ENCODE results near the gene TRIP13.
"Not testable (repeated sequence)": the region's sequence is repeated elsewhere in the genome, so short reads cannot be mapped to it uniquely, and the experiment has no call there.

The TRIP13 gene

DNA sequence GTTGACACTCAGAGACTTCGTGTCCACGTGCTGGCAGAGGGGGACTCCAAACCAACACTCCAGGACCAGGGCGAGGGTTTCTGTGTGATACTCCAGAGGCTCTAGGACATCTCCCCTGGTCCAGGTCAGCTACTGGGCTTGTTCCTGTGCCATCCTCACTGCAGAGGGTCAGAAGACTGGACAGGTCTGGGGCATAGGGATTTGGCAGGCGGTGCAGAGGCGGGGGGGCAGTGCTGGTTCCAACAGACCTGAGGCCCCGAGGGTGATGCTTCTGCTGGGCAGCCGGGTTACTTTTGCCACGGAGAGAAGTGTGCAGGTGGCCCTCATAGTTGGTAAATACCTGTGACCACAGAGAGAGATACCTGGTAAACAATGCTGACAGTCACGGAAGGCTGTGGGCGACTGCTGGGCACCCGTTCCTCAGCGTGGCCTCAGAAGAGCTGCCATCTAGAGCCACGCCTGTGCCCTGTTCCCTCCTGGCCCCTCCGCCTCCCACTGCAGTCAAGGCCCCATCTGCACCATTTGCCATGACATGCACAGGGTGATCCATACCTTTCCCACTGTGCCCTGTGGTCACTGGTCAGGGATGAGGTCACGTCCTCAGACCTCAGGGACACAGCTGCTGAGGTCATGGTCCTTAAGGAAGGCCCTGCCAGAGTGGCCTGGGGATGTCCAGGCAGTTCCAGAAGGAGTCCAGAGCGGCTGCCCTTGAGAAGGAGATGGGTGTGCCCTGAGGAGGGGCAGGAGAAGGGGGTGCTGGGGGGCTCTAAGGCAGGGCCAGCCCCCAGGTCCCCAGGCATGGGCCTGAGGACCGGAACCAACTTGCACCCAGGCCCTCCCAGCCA lies 30.0 kb downstream of the TRIP13 start:
- no peak for DNase-seq

DNA sequence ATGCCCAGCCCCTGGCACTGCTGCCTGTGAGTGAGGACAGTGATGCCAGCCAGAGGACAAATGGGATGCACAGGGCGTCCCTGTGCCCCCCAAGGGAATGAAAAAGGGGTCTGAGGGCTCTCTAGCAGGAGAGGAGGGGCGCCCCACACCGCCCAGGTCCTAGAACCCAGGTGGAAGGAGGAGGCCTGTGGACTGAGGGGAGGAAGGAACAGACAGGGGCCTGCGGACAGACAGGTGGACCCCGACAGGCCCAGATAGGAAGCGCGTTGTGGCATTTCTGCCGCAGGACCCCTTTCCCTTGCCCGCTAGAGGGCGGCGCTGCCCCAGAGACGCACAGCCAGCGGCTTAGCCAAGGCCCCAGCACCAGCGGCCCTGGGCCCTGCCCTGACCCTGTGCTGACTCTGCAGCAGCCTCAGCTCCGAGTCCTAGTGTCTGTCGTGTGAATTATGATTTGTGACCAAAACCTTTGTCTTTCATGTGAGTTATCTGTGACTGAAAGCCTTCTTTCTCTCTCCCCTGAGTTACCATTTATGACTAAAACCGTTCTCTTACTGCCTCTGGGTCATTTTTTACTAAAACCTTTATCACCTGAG lies 30.7 kb downstream of the TRIP13 start:
- DNase-seq, result no peak

DNA sequence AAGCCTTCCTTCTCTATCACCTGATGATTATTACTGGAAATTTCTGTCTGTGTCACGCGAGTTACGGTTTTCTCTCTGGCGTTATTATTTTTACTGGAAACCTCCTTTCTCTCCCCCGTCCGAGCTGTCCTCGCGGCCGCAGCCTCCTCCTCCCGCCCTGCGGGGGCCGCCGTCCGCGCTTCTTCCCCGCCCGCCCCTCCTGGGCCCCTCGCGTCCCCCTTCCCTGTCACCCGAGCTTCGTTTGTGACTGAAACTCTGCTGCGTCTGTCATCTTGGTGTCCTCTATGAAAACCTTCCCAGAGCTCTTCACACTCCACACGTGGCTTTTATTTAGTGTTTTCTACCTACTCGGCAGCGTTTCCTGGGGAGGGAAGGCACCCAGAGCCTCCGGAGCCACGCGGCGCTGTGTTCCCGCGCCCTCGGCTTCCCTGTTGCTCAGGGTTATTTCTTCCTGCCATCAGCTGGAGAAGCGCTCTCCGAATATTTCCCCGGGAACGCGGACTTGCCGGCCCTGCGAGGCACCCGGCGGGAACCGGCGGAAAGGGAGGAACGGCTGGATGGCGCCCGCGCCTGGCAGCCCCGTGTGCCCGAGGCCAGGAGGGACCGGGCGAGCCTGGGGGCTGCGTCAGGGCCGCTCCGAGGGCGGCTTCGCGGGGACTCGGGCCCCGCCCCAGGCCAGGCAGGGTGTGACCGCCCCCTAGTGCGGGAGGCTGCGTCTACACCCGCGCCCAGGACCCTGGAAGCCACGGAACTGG lies 33.9 kb downstream of the TRIP13 start:
- DNase-seq, result no peak

DNA sequence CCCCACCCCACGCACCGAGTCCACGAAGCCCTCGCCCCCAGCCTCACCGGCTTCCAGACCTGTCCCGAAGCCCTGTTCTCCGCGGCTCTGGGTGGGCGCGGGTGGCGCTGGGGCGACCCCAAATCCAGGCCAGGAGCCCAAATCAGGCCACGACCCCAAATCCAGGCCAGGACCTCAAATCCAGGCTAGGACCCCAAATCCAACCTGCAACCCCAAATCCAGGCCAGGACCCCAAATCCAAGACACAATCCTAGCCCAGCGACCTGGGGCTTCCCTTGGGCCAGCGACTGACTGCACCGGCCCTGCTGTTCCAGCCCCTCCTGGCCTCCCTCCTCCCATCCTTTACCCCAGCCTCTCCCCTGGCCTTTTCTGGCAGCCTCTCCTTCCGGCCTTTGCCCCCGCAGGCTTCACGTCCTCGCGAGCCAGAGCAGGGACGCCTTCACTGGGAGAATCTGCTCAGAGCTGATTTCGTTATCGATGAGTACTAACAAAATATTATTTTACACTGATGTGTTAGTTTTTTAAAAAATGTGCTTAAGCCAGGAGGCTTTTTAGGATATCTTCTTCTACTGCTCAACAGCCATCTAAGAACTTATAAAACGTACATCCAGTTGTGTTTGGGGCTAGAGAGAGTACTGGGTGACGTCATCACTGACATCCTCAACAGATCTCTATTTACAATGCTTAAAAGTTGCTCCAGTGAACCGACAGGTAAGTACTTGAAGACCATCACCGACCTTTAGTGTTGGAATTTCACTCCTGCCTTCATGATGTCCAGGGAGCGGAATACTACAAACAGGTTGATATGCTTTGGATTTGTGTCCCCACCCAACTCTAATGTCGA lies 34.7 kb downstream of the TRIP13 start:
- DNase-seq, result no peak

DNA sequence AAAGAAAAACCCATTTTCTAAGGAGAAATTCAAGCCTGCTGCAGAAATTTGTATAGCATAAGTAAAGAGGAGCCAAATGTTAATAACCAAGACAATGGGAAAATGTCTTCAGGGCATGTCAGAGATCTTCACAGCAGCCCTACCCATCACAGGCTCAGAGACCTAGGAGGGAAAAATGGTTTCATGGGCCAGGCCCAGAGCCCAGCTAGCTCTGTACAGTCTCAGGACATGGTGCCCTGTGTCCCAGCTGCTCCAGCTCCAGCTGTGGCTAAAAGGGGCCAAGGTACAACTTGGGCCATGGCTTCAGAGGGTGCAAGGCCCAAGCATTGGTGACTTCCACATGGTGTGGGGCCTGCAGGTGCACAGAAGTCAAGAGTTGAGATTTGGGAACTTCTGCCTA lies 36.5 kb downstream of the TRIP13 start:
- not testable (repeated sequence) for DNase-seq

DNA sequence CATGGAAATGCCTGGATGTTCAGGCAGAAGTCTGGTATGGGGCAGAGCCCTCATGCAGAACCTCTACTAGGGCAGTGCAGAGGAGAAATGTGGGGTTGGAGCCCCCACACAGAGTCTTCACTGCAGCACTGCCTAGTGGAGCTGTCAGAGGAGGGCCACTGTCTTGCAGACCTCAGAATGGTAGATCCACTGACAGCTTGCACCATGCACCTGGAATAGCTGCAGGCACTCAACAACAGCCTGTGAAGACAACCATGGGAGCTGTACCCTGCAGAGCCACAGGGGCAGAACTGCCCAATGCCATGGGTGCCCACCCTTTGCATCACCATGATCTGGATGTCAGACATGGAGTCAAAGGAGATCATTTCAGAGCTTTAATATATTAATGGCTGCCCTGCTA lies 36.9 kb downstream of the TRIP13 start:
- DNase-seq, result no peak

DNA sequence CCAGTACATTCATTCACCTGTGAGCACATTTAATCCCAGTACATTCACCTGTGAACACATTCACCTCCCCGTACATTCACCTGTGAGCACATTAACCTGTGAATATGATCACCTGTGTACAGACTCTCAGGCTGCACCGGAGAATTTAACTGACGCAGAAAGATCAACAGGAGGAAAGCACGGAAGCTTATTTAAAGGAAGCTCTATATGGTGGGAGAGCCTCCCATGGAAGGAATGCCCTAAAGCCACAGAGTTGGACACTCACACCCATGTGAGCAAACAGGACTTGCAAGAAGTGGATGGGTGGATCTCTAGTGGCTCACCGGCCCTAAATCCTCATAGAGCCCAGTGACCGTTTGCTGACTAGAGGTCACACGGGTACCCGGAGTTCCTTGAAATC lies 38.2 kb downstream of the TRIP13 start:
- DNase-seq, result no peak

DNA sequence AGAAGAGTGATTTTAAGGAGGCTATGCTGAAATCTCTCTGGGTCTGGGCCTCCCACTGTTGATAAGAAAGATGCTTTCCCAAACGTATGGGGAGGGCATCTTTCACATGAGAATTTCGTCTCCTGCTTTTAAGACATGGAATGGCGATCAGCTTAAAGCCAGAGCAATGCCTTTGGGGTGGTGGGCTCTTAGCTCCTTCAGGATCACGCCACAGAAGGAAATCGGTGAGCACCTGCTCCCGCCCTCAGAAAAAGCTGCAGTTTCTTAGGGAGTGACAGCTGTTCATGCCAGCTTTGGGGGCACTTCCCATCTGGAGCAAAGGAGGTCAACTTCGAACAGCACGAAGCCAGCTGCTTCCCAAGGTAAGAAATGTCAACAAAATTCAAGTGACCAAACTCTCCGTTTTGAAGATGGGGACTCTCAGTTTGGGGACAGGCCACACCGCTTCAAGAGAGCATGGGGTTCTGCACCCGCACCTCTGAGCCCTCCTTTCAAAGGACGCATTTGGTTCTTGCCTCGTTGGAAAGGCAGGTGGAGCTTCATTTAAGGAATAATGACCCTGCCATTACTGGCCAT lies 39.0 kb downstream of the TRIP13 start:
- no peak for DNase-seq

DNA sequence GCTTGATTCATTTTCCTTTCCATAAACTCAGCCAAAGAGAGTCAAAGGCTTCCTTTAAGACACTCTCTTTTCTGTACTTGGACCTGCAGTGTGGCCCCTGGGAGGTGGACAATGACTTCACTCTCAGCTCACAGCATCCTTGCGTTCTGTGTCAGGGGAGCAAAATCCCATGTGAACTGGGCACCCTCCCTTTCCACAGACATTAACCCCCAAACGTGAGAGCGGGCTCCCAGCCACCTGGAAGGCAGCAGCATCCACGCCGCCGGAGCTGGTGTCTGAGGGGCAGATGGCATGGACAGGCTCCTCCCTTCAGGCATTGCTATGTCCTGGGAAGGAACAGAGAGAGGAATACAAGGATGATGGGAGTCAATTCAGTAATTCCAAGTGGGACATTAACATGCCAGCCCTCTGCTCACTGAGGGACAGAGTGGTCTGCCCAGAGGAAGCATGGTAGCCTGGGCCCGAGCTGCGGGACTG lies 39.5 kb downstream of the TRIP13 start:
- DNase-seq, result no peak

DNA sequence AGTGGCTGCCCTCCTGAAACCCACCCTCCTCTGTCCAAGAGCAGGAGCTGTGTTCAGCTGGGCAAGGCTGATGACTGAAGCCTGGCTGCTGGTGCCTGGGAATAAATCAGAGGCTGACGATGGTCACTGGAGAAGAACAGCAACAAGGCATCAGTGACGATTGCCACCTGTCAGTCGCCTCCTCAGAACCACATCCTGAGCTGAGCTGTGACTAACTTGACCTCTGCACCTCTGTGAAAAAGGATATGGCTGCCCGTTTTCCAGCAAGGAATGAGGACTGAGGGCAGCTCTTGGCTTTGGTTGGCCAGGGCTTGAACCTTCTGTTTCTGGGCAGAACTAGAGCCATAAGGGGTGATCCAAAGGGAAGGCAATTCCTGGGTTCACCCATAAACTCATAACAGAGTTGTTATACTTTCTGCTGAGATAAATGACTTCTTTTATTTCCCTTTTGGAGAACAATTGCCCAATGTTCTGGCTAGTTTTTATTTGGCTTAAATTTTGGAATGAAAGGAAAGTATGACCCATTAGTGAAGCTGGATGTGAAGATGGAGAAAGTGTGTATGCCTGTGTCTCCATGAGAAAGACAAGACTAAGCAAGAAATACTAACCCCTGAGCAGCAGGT lies 40.1 kb downstream of the TRIP13 start:
- DNase-seq, result no peak

DNA sequence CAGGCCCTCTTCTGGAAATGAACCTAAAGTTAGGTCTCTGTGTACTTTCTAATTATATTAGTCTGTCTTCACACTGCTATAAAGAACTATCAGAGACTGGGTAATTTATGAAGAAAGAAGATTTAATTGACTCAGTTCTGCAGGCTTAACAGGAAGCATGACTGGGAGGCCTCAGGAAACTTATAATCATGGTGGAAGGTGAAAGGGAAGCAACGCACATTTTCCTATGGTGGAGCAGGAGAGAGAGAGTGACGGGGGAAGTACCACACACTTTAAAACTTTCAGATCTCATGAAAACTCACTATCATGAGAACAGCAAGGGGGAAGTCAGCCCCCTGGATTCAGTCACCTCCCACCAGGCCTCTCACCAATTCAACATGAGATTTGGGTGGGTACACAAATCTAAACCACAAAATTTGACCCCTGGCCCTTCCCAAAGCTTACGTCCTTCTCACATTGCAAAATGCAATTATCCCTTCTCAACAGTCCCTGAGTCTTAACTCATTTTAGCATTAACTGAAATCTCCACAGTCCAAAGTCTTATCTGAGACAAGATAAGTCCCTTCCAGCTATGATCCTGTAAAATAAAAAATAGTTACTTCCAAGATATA lies 40.7 kb downstream of the TRIP13 start:
- DNase-seq, result no peak

DNA sequence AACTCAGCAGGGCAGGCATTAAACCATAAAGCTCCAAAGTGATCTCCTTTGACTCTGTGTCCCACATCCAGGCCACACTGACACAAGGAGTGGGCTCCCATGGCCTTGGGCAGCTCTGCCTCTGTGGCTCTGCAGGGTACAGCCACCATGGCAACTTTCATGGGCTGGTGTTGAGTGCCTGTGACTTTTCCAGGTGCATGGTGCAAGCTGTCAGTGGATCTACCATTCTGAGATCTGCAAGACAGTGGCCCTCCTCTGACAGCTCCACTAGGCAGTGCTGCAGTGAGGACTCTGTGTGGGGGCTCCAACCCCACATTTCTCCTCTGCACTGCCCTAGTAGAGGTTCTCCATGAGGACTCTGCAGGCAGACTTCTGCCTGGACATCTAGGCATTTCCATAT lies 41.3 kb downstream of the TRIP13 start:
- DNase-seq, result not testable (repeated sequence)

DNA sequence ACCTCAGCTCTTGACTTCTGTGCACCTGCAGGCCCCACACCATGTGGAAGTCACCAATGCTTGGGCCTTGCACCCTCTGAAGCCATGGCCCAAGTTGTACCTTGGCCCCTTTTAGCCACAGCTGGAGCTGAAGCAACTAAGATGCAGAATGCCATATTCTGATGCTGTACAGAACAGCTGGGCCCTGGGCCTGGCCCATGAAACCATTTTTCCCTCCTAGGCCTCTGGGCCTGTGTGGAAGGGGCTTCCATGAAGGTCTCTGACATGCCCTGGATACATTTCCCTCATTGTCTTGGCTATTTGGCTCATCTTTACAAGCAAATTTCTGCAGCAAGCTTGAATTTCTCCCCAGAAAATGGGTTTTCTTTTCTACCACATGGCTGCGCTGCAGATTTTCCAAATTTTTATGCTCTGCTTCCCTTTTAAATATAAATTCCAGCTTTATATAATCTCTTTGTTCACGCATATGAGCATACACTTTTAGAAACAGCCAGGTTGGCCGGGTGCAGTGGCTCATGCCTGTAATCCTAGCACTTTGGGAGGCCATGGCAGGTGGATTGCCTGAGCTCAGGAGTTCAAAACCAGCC lies 41.8 kb downstream of the TRIP13 start:
- DNase-seq, result not testable (repeated sequence)

DNA sequence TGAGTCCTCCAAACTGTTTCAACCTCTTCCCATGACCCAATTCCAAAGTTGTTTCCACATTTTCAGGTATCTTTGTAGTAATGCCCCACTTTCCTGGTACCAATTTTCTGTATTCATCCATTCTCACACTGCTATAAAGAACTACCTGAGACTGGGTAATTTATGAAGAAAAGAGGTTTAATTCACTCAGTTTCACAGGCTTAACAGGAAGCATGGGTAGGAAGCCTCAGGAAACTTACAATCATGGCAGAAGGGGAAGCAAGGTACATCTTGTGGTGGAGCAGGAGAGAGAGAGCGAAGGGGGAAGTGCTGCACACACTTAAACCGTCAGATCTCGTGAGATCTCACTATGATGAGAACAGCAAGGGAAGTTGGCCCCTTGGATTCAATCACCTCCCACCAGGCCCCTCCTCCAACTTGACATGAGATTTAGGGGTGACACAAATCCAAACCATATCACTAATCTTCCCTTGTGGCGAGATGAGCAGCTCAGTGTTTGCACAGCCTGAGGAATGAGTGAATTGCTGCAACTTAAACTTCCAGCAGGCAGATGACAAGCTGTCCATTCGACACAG lies 42.9 kb downstream of the TRIP13 start:
- no peak for DNase-seq

DNA sequence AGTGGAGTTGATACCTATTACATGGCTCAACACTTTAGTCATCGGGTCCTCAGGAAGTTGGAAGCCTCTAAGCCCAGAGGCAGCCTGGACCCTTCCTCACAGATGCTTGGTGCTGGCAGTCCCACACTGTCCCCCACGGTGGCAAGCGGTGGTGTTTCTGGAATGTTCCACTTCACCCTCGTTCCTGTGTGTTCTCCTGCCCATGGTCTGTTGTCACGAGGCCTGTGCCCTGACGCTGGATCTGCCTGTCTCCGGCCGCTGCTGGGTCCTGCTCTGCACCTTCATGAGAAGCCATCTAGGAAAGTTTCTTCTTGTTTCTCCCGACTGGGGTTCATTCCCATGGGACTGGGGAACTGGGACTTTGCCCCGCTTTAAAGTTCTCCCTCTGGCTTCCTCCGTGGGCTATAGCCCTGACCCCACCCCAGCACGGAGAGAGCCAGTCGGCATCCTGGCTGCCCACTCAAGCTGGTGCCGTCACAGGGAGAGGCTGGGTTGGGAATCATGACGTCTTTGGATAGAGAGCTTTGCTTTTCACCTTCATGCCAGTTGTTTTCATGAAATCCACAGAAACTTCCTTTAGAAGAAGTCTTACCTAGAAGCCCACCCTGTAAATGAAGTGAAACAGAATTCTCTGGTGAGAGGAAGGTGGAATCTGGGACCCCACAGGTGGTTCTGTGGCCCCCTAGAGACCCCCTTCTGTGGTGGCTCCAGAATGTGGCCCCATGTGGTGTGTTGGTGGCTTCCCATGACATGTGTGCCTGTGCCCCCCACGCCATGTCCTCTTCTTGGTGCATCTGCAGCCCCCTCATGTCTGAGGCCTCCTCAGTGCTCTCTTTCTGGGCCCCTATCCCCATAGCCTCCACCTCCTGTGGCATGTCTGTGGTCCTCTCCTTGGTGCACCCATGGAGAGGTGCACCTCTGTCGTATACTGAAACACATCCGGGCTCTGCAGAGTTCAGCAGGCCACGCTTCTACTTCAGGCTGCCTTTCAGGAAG lies 43.8 kb downstream of the TRIP13 start:
- DNase-seq, result no peak

DNA sequence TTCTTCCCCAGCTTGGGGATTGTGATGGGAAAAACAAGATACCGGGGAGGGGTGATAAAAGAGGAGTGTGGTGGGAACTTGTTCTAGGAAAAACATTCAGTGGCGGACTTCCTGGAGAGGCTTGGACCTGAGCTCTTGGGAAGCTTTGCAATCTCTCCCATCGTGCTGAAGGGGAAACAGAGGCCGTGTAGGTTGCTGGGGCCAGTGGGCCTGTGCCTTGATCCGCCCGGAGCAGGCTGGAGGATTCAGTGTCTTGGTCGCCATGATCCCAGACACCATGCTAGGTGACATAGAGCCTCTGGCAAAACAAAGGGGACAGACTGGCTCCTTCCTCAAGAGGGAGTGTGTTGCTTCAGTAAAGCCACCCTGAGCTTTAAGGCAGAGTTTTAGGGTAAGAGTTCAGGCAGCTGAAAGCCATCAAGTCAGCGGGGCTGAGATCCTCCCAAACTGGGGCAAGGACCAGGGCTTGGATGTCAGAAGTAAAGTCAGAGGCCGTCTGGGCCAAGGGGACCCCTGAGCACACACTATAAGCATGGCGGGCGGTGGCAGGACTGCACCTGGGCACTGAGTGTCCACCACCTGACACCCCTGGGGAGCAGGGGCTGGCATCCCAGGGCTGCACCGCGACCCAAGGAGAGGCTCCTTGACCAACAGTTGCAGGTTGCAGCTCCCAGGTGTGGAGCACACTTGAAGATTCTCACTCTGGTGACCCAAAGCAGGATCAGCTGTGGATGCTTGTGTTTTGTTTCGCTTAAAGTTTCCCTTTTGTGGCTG lies 44.7 kb downstream of the TRIP13 start:
- no peak for DNase-seq

DNA sequence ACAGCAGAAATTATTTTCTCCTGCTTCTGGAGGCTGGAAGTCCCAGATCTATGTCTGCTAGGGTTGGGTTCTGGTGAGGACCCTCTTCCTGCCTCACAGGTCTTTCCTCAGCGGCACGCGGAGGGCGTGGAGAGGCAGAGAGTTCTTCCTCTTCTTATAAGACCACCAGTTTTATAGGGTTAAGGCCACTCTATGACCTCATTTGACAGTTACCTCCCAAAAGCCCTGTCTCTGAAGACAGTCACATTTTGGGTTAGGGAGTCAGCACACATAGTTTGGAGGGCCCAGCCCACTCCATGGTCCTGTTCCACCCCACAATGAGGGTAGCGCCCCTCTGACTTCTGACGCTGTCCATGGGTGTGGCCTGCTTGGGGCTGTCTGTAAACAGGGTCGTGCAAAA lies 46.7 kb downstream of the TRIP13 start:
- DNase-seq, result no peak

DNA sequence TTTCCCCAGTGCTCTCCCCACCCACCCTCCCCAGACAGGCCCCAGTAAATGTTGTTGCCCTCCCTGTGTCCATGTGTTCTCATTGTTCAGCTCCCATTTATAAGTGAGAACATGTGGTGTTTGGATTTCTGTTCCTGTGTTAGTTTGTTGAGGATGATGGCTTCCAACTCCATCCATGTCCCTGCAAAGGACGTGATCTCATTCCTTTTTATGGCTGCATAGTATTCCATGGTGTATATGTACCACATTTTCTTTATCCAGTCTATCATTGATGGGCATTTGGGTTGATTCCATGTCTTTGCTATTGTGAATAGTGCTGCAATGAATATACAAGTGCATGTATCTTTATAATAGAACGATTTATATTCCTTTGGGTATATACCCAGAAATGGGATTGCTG lies 48.1 kb downstream of the TRIP13 start:
- not testable (repeated sequence) for DNase-seq

All from NCI-H1048 (cell line).